Upper lobe of left lung (tissue), 6 donors: ENCODE data around the gene CERKL. TPM values are rescaled to one million over a fixed set of nuclear protein-coding genes. Genes with fewer than 3 reads are reported as not detected.

ENCODE experiments used
- ATAC-seq, 2 donors: fragments of 200-7000 bp; cut with Tn5 transposase; one replicate each; pipeline ENCODE4 v1.9.1; 2022; ENCODE audit warnings: mild to moderate bottlenecking in 2 of 2, moderate library complexity in 2 of 2; ENCODE audit not compliant: low FRiP score in 2 of 2
- DNase-seq, 2 donors: peaks; one replicate each; pipeline ENCODE4 v3.0.0-alpha.2; 2019 to 2020
- H3K27ac ChIP-seq, 4 donors: fragments of 200-600 bp; sonication (generic); one replicate each; pipeline ENCODE4 v1.5.1; 2016 to 2019
- H3K27me3 ChIP-seq, 4 donors: fragments of 200-600 bp; sonication (generic); one replicate each; pipeline ENCODE4 v1.5.1; 2017 to 2019
- H3K36me3 ChIP-seq, 4 donors: fragments of 200-600 bp; sonication (generic); one replicate each; pipeline ENCODE4 v1.5.1; 2016 to 2019
- H3K4me1 ChIP-seq, 4 donors: fragments of 200-600 bp; sonication (generic); one replicate each; pipeline ENCODE4 v1.5.1; 2018 to 2019
- H3K4me3 ChIP-seq, 4 donors: fragments of 200-600 bp; sonication (generic); one replicate each; pipeline ENCODE4 v1.5.1; 2017 to 2019; ENCODE audit warnings: mild to moderate bottlenecking in 2 of 4, moderate library complexity in 1 of 4
- H3K9me3 ChIP-seq, 4 donors: fragments of 200-600 bp; sonication (generic); one replicate each; pipeline ENCODE4 v1.5.1; 2018 to 2019
- CTCF ChIP-seq, 6 experiments: fragments of 450-650 bp in 4 of 6; fragments of 200-600 bp in 2 of 6; sonication (generic) in 2 of 6; IDR thresholded peaks; one replicate each; pipeline ENCODE4 v1.5.1; 2016 to 2019; ENCODE audit warnings: antibody characterized with exemption in 6 of 6
- EP300 ChIP-seq, 4 donors: sonication (generic); formaldehyde crosslinking; IDR thresholded peaks; one replicate each; pipeline ENCODE4 v1.5.1; 2017; ENCODE audit warnings: antibody characterized with exemption in 4 of 4, control low read depth in 2 of 4
- POLR2A ChIP-seq, 4 donors: fragments of 450-650 bp; IDR thresholded peaks; one replicate each; pipeline ENCODE4 v1.5.1; 2016 to 2017; ENCODE audit warnings: antibody characterized with exemption in 4 of 4, mild to moderate bottlenecking in 2 of 4
- POLR2AphosphoS5 ChIP-seq, 2 donors: sonication (generic); formaldehyde crosslinking; IDR thresholded peaks; one replicate each; pipeline ENCODE4 v1.5.1; 2017; ENCODE audit warnings: antibody characterized with exemption in 2 of 2
- WGBS, 2 donors: methylation state at CpG; one replicate each; pipeline ENCODE4 v1.1.5; 2017 to 2018; 5-methylcytosine and 5-hydroxymethylcytosine counted together
- total RNA-seq, 6 donors: library from RNA; depleted of rRNA in 4 of 6; stranded (reverse); fragments of >200 nt in 4 of 6; gene quantifications; one replicate each; pipeline versions ENCODE4 v1.1.0 to v1.2.1, GENCODE V29; 2016 to 2021
- donor health status: DM: no; HTN: no; CAD: no; lungs with moderate emphysema.
- donor health status: DM: no; HTN: yes; CAD: no; lungs with severe emphysema.

Gene CERKL
- total RNA-seq, 6 donors from 2014 or later: 0.37 to 23.1 (median 1.7) TPM; not detected in 1

GRCh38 chr2:181581534-181581933 is 75.4 kb downstream of the CERKL start:
- H3K9me3 ChIP-seq: no peaks in the 10 kb centered on the region
- H3K27me3 ChIP-seq: no peaks in the 10 kb centered on the region
- no peak for TF ChIP-seq CTCF (IDR thresholded peaks at IDR 0.05)
- no peak for DNase-seq
- no peaks in the 10 kb centered on the region for H3K4me1 ChIP-seq
- no peak overlapping the region for H3K27ac ChIP-seq
- WGBS, 2 donors: 84 to 88% methylated on average over 2 of the region's 2 CpGs
- H3K36me3 ChIP-seq: no peaks in the 10 kb centered on the region
- H3K4me3 ChIP-seq: no peak overlapping the region
- no peak for ATAC-seq

DNA sequence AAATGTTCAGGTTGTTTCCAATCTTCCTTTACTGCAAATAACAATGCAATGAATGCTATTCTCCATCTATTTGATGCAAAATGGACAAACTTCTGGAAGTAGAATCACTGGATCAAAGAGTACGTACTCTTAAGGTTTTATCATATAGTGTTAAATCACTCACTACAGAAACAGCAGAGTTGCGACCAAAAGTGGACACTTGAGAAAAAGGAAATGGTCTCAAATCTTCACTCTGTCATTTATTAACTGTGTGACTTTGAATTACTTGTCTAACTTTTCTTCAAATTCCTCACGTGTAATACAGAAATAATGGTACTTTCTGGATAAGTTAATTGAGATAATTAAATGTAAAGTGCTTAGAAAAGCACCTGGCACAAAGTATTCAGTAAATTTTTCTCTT is 78.1 kb downstream of the CERKL start:
- no peak for ATAC-seq
- TF ChIP-seq POLR2AphosphoS5 (IDR thresholded peaks at IDR 0.05): no peak
- Histone ChIP-seq H3K27me3 (no peaks in the 10 kb centered on the region), H3K4me3 (no peak overlapping the region), H3K4me1 (peaks cover 0 to 5% (median 0%) of the 10 kb centered on the region in 4 donors), H3K9me3 (no peaks in the 10 kb centered on the region), H3K36me3 (no peaks in the 10 kb centered on the region), H3K27ac (no peak overlapping the region)
- 40 to 43% methylated on average over 3 of the region's 3 CpGs for WGBS, 2 donors
- DNase-seq: no peak

GRCh38 chr2:181576431-181576830 is 80.5 kb downstream of the CERKL start:
- 67 to 70% methylated on average over 5 of the region's 5 CpGs for WGBS, 2 donors
- Histone ChIP-seq H3K4me3 (no peak overlapping the region), H3K9me3 (no peaks in the 10 kb centered on the region), H3K27ac (no peak overlapping the region), H3K4me1 (peaks cover 0 to 5% (median 0%) of the 10 kb centered on the region in 4 donors), H3K27me3 (no peaks in the 10 kb centered on the region), H3K36me3 (no peaks in the 10 kb centered on the region)
- DNase-seq (no peak), ATAC-seq (no peak)
- no peak for TF ChIP-seq CTCF (IDR thresholded peaks at IDR 0.05)
- TF ChIP-seq POLR2A (IDR thresholded peaks at IDR 0.05): no peak
- no peak for TF ChIP-seq EP300 (IDR thresholded peaks at IDR 0.05)
- TF ChIP-seq POLR2AphosphoS5 (IDR thresholded peaks at IDR 0.05): no peak

DNA sequence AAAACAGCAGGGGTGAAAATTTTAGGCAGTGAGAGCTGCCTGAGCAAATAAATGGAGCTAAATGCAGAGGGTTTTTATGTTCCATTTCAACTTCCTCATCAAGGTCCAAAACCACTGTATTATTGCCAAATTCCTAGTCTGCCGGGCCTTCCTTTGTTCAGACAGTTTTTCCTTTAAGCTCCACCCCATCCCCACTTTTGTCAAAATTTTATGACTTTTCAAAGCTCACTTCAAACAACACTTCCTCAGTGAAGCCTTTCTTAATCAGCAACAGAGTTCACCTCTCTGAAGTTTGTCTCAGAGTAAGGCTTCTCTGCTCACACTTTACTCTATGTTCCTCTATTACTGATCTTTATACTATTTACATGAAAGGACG is 81.3 kb downstream of the CERKL start:
- Histone ChIP-seq H3K36me3 (no peaks in the 10 kb centered on the region), H3K4me1 (peaks cover 0 to 5% (median 0%) of the 10 kb centered on the region in 4 donors), H3K4me3 (no peak overlapping the region), H3K9me3 (no peaks in the 10 kb centered on the region), H3K27ac (no peak overlapping the region), H3K27me3 (no peaks in the 10 kb centered on the region)
- 24 to 27% methylated on average over 2 of the region's 2 CpGs for WGBS, 2 donors
- ATAC-seq (no peak), DNase-seq (no peak)
- TF ChIP-seq EP300 (IDR thresholded peaks at IDR 0.05) (no peak), CTCF (IDR thresholded peaks at IDR 0.05) (no peak), POLR2AphosphoS5 (IDR thresholded peaks at IDR 0.05) (no peak), POLR2A (IDR thresholded peaks at IDR 0.05) (no peak)

- 71 to 73% methylated on average over 7 of the region's 7 CpGs for WGBS, 2 donors
- TF ChIP-seq POLR2A (IDR thresholded peaks at IDR 0.05) (no peak), CTCF (IDR thresholded peaks at IDR 0.05) (no peak), EP300 (IDR thresholded peaks at IDR 0.05) (no peak), POLR2AphosphoS5 (IDR thresholded peaks at IDR 0.05) (no peak)
- H3K27ac ChIP-seq: no peak overlapping the region
- H3K9me3 ChIP-seq: no peaks in the 10 kb centered on the region
- H3K27me3 ChIP-seq: no peaks in the 10 kb centered on the region
- H3K36me3 ChIP-seq: no peaks in the 10 kb centered on the region
- H3K4me1 ChIP-seq: peaks cover 0 to 5% (median 0%) of the 10 kb centered on the region in 4 donors
- ATAC-seq: peak in 1 of 2 donors; percentile 57
- H3K4me3 ChIP-seq: no peak overlapping the region
- no peak for DNase-seq
Measured at GRCh38 chr2:181575024-181575649, 81.8 kb downstream of the CERKL start.
